ENCODE data around the gene UGT2B15. TPM values are rescaled to one million over a fixed set of nuclear protein-coding genes. Genes with fewer than 3 reads are reported as not detected.
"Not testable (repeated sequence)": the region's sequence is repeated elsewhere in the genome, so short reads cannot be mapped to it uniquely, and the experiment has no call there.

UGT2B15 gene
- total and polyA plus RNA-seq, 8 donors = 8.9 to 51.0 (median 21.1) TPM; not detected in 2

DNA sequence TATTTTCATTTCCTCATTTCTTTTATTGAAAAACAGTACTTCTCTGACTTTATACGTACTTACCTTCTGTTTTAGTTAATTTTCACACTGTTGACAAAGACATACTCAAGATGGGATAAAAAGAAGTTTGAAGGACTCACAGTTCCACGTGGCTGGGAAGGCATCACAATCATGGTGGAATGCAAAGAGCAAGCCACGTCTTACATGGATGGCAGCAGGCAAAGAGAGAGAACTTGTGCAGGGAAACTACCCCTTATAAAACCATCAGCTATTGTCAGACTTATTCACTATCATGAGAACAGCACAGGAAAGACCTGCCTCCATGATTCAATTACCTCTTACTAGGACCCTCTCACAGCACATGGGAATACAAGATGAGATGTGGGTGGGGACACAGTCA is 20.7 kb upstream of the UGT2B15 start:
- H3K4me3 ChIP-seq = no peak overlapping the region
- no peaks in the 10 kb centered on the region for H3K4me1 ChIP-seq
- WGBS, 5 donors = 77 to 89% (median 79%) methylated on average over 3 of the region's 3 CpGs
- DNase-seq = no peak
- H3K36me3 ChIP-seq = no peaks in the 10 kb centered on the region
- no peak overlapping the region for H3K27ac ChIP-seq
- H3K27me3 ChIP-seq = no peaks in the 10 kb centered on the region
- intact Hi-C loops (cut with DNase I; ENCODE audit: low total_unique reads) = no loop called here
- H3K9me3 ChIP-seq = peaks cover 0 to 21% (median 5%) of the 10 kb centered on the region in 4 donors
- TF ChIP-seq POLR2AphosphoS5 (IDR thresholded peaks at IDR 0.05) (no peak), POLR2A (IDR thresholded peaks at IDR 0.05) (no peak), EP300 (IDR thresholded peaks at IDR 0.05) (no peak)
- TF ChIP-seq, protein P1, sequence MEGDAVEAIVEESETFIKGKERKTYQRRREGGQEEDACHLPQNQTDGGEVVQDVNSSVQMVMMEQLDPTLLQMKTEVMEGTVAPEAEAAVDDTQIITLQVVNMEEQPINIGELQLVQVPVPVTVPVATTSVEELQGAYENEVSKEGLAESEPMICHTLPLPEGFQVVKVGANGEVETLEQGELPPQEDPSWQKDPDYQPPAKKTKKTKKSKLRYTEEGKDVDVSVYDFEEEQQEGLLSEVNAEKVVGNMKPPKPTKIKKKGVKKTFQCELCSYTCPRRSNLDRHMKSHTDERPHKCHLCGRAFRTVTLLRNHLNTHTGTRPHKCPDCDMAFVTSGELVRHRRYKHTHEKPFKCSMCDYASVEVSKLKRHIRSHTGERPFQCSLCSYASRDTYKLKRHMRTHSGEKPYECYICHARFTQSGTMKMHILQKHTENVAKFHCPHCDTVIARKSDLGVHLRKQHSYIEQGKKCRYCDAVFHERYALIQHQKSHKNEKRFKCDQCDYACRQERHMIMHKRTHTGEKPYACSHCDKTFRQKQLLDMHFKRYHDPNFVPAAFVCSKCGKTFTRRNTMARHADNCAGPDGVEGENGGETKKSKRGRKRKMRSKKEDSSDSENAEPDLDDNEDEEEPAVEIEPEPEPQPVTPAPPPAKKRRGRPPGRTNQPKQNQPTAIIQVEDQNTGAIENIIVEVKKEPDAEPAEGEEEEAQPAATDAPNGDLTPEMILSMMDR (IDR thresholded peaks at IDR 0.05) = no peak

DNA sequence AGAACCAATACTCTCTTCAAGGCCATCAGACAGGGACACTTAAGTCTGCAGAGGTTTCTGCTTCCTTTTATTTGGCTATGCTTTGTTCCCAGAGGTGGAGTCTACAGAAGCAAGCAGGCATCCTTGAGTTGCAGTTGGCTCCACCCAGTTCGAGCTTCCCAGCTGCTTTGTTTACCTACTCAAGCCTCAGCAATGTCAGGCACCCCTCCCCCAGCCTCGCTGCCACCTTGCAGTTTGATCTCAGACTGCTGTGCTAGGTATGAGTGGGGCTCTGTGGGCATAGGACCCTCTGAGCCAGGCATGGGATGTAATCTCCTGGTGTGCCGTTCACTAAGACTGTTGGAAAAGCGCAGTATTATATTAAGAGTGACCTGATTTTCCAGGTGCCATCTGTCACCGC is 12.6 kb upstream of the UGT2B15 start:
- no peak for DNase-seq

DNA sequence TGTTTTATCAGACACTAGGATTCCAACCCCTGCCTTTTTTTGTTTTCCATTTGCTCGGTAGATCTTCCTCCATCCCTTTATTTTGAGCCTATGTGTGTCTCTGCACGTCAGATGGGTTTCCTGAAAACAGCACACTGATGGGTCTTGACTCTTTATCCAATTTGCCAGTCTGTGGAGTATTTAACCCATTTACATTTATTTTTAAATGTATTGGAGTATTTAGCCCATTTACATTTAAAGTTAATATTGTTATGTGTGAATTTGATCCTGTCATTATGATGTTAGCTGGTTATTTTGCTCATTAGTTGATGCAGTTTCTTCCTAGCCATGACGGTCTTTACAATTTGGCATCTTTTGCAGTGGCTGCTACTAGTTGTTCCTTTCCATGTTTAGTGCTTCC is 10.8 kb upstream of the UGT2B15 start:
- 86 to 97% (median 89%) methylated on average over 3 of the region's 3 CpGs for WGBS, 5 donors
- H3K27me3 ChIP-seq; H3K9me3 ChIP-seq; H3K4me1 ChIP-seq; intact Hi-C loops (cut with DNase I; ENCODE audit: low total_unique reads); H3K4me3 ChIP-seq; H3K27ac ChIP-seq; H3K36me3 ChIP-seq; DNase-seq: not testable (repeated sequence)

More for the DNA sequence above, 12.6 kb upstream of the UGT2B15 start:
- no peaks in the 10 kb centered on the region for H3K4me1 ChIP-seq
- no peaks in the 10 kb centered on the region for H3K36me3 ChIP-seq
- H3K27me3 ChIP-seq = no peaks in the 10 kb centered on the region
- H3K9me3 ChIP-seq = peaks cover 0 to 8% (median 0%) of the 10 kb centered on the region in 4 donors
- TF ChIP-seq POLR2AphosphoS5 (IDR thresholded peaks at IDR 0.05) (no peak), EP300 (IDR thresholded peaks at IDR 0.05) (no peak), POLR2A (IDR thresholded peaks at IDR 0.05) (no peak)
- TF ChIP-seq, protein P1 (IDR thresholded peaks at IDR 0.05) = no peak
- intact Hi-C loops (cut with DNase I; ENCODE audit: low total_unique reads) = no loop called here
- no peak overlapping the region for H3K4me3 ChIP-seq
- WGBS, 5 donors = 53 to 75% (median 70%) methylated on average over 5 of the region's 5 CpGs
- H3K27ac ChIP-seq = no peak overlapping the region

DNA sequence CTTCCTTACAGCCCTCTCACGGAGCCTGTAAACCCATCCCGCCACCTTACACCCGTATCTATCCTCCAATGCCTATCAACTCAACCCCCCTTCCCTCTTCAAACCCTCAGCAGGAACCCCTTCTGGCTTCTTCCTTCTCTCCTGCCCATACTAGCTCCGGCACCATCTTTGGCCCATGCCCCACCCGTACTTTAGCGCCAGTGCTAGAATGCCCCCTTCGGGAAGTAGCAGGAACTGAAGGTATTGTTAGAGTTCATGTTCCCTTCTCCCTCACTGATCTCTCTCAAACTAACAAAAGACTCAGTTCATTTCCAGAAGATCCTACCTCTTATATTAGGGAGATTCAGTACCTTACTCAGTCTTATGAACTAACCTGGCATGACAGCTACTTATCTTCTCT is 2.7 kb upstream of the UGT2B15 start:
- TF ChIP-seq, protein P1 (IDR thresholded peaks at IDR 0.05) = no peak
- TF ChIP-seq POLR2A (IDR thresholded peaks at IDR 0.05) (no peak), EP300 (IDR thresholded peaks at IDR 0.05) (no peak)
- no peak for DNase-seq
- no peaks in the 10 kb centered on the region for H3K9me3 ChIP-seq
- H3K4me3 ChIP-seq = no peak overlapping the region
- intact Hi-C loops (cut with DNase I; ENCODE audit: low total_unique reads) = no loop called here
- no peak overlapping the region for H3K27ac ChIP-seq
- no peaks in the 10 kb centered on the region for H3K27me3 ChIP-seq
- 95 to 98% (median 97%) methylated on average over 7 of the region's 7 CpGs for WGBS, 5 donors
- no peaks in the 10 kb centered on the region for H3K4me1 ChIP-seq
- no peaks in the 10 kb centered on the region for H3K36me3 ChIP-seq

DNA sequence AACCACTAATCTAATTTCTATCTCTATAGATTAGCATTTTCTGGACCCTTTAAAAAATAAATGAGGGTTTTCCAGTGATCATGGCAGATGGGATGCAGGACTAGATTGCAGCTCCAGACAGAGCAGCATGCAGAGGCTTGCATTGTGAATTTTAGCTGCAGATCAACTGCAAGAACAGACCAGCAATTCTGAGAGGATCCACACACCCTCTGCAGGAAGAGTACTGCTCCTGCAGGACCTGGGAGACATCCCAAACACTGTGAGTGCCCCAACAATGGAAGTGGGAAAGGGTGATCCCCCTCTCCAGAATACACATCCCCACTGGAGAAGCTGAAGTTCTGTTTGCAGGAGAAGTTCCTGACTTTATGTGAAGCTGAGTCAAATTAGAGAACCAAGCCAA is 765 bp upstream of the UGT2B15 start:
- DNase-seq = not testable (repeated sequence)

DNA sequence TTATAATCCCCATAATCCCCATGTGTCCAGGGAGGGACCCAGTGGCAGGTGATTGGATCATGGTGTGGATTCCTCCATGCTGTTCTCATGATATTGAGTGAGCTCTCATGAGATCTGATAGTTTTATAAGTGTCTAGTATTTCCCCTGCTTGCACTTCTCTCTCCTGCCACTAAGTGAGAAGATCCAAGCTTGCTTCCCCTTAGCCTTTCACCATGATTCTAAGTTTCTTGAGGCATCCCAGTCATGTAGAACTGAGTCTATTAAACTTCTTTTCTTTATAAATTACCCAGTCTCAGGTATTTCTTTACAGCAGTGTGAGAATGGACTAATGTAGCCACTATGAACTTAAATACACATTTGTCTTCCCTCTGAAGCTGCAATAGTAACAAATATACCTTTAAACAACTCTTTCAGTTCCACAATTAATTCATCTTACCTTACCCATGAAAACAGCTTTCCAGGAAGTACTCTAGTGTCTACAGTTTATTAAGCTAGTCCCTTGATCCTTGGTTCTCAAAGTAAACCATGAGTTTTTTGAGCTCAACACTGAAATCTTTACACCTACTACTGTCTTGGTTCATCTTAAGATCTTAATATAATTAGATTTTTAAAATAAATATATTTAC is 1.8 kb downstream of the UGT2B15 start:
- H3K4me3 ChIP-seq; DNase-seq; H3K36me3 ChIP-seq; H3K27me3 ChIP-seq; H3K4me1 ChIP-seq; H3K9me3 ChIP-seq; intact Hi-C loops (cut with DNase I; ENCODE audit: low total_unique reads): not testable (repeated sequence)
- peak overlapping the region in 2 of 5 donors; percentile 38 to 55 for H3K27ac ChIP-seq

More for the DNA sequence above, 765 bp upstream of the UGT2B15 start:
- intact Hi-C loops (cut with DNase I; ENCODE audit: low total_unique reads); H3K4me1 ChIP-seq; H3K4me3 ChIP-seq; H3K27me3 ChIP-seq; H3K36me3 ChIP-seq; H3K27ac ChIP-seq; H3K9me3 ChIP-seq: not testable (repeated sequence)

DNA sequence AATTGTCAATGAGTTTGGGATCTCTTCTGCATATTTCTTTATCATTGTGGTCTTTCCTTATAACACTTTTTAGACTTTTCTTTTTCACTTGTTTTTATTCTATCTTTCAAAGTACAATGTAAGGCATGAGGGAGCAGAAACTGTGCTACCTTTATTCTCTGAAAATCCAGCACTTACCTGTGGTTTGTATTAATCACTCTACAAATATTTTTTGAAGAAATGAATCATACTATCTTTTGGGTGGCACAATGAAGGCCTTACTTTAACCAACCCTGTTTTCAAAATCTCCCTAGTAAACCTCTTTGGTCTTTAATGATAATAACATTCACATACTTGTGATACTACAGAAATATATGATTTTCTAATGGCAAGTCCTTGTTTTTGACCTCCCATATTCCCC is 2.9 kb downstream of the UGT2B15 start:
- H3K4me1 ChIP-seq; H3K27me3 ChIP-seq; H3K9me3 ChIP-seq; H3K36me3 ChIP-seq; intact Hi-C loops (cut with DNase I; ENCODE audit: low total_unique reads); DNase-seq; H3K4me3 ChIP-seq: not testable (repeated sequence)
- peak overlapping the region in 4 of 5 donors; percentile 0 to 73 (median 53) for H3K27ac ChIP-seq

DNA sequence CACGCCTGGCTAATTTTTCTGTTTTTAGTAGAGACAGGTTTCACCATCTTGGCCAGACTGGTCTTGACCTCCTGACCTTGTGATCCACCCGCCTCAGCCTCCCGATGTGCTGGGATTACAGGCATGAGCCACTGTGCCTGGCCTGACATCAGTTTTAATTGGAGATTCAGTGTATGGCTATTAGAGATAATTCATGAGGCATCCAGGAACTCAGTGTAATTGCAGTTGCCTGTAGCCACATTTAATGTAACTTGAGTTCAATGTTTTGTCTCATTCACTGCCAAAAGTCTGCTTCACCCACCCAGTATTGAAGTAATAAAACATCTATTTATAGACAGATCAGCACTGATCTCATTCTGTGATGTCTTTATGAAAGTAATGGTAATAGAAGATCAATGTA is 5.7 kb downstream of the UGT2B15 start:
- H3K27ac ChIP-seq; H3K9me3 ChIP-seq; intact Hi-C loops (cut with DNase I; ENCODE audit: low total_unique reads); H3K36me3 ChIP-seq; H3K4me1 ChIP-seq; H3K27me3 ChIP-seq; DNase-seq; H3K4me3 ChIP-seq: not testable (repeated sequence)
- WGBS, 5 donors = 74 to 89% (median 87%) methylated on average over 3 of the region's 3 CpGs
